NCI-H2107 treated with DMSO at 0.1 percent for 48 hours (cell line): ENCODE measurements around the gene S100A12.
"Not testable (repeated sequence)": the region's sequence is repeated elsewhere in the genome, so short reads cannot be mapped to it uniquely, and the experiment has no call there.

Experiments used
- DNase-seq: peaks from one replicate; lab custom pipeline; 2025; ENCODE audit not compliant: unreplicated experiment; lab: John Stamatoyannopoulos, UW

The S100A12 gene

GRCh38 chr1:153354515-153355193, 20.8 kb downstream of the S100A12 start:
- no peak for DNase-seq

GRCh38 chr1:153353226-153353947, 22.0 kb downstream of the S100A12 start:
- no peak for DNase-seq

GRCh38 chr1:153352523-153352922, 22.9 kb downstream of the S100A12 start:
- peak; percentile 94 for DNase-seq

- DNase-seq: no peak
These were observed 25.0 kb downstream of the S100A12 start for GRCh38 chr1:153350321-153350957.

- no peak for DNase-seq
These were observed 25.8 kb downstream of the S100A12 start for GRCh38 chr1:153349363-153350320.

- no peak for DNase-seq
These were observed 26.7 kb downstream of the S100A12 start, which contains the start of gene PGLYRP4 for GRCh38 chr1:153348511-153349362. Gene PGLYRP4, minus strand, starts transcription at chr1:153348841. Its CDS starts 909 bp downstream, at chr1:153347932.

GRCh38 chr1:153347856-153348255, 27.6 kb downstream of the S100A12 start:
- DNase-seq: peak; percentile 51

GRCh38 chr1:153347049-153347448, 28.4 kb downstream of the S100A12 start:
- not testable (repeated sequence) for DNase-seq

- peak; percentile 98 for DNase-seq
These were observed 29.2 kb downstream of the S100A12 start for GRCh38 chr1:153346077-153346723.

- peak; percentile 99 for DNase-seq
These were observed 30.0 kb downstream of the S100A12 start for GRCh38 chr1:153345187-153346076.

GRCh38 chr1:153344718-153345025, 30.7 kb downstream of the S100A12 start:
- peak; percentile 93 for DNase-seq

- DNase-seq: no peak
These were observed 31.4 kb downstream of the S100A12 start for GRCh38 chr1:153343811-153344717.

GRCh38 chr1:153343040-153343681, 32.3 kb downstream of the S100A12 start:
- peak; percentile 12 for DNase-seq

GRCh38 chr1:153342178-153342577, 33.2 kb downstream of the S100A12 start:
- DNase-seq: no peak

- DNase-seq: no peak
These were observed 33.9 kb downstream of the S100A12 start for GRCh38 chr1:153341431-153341934.

- no peak for DNase-seq
These were observed 35.1 kb downstream of the S100A12 start for GRCh38 chr1:153340356-153340755.

GRCh38 chr1:153339802-153340201, 35.6 kb downstream of the S100A12 start:
- no peak for DNase-seq
